GM12878 (cell line): ENCODE results near the gene HOXD1. TPM values are rescaled to one million over a fixed set of nuclear protein-coding genes. Genes with fewer than 3 reads are reported as not detected.

Source experiments
- ATAC-seq: fragments of 200-7000 bp; cut with Tn5 transposase; 3 replicates; pipeline ENCODE4 v1.9.1; 2020; ENCODE audit warnings: mild to moderate bottlenecking, moderate library complexity
- BruUV-seq: library from RNA; stranded (reverse); fragments of 400-500 nt; replicated peaks from 2 replicates; lab custom pipeline; 2021; lab: Mats Ljungman, UMichigan
- CTCF ChIA-PET: fragments of 300-600 bp; sonication (Branson Sonifier 250); formaldehyde crosslinking; extraction: SDS; loops from one replicate; lab custom pipeline; 2021; ENCODE audit warnings: inconsistent platforms; lab: Yijun Ruan, JAX
- POLR2A ChIA-PET: fragments of 350-600 bp; formaldehyde crosslinking; extraction: SDS; loops from one replicate; lab custom pipeline; 2021; ENCODE audit warnings: inconsistent platforms; lab: Charles Lee
- RAD21 ChIA-PET: fragments of 300-600 bp; sonication (Branson Sonifier 250); formaldehyde crosslinking; loops from one replicate; lab custom pipeline; 2023; ENCODE audit warnings: antibody characterized with exemption; ENCODE audit not compliant: unreplicated experiment; lab: Charles Lee
- SMC1A ChIA-PET: fragments of 300-600 bp; sonication (Branson Sonifier 250); formaldehyde crosslinking; loops from one replicate; lab custom pipeline; 2023; ENCODE audit not compliant: unreplicated experiment, uncharacterized antibody; lab: Charles Lee
- DNase-seq: peaks from one replicate; pipeline ENCODE4 v3.0.0-alpha.2; 2011; ENCODE audit warnings: low read depth, low spot score
- FAIRE-seq: peaks from 3 replicates; lab custom pipeline; 2011; peaks lifted over from hg19 to GRCh38; lab: Jason Lieb, UNC
- H2AFZ ChIP-seq: 2 replicates; pipeline ENCODE4 v1.6.0; 2011; ENCODE audit warnings: low read depth, low read length, control low read depth; ENCODE audit not compliant: control insufficient read depth
- H3K27ac ChIP-seq: 2 replicates; pipeline ENCODE4 v1.5.1; 2011; ENCODE audit warnings: control low read depth; ENCODE audit not compliant: control insufficient read depth, insufficient read depth
- H3K27me3 ChIP-seq, 2 experiments: replicated peaks in 1 of 2; 2 replicates each; pipeline versions ENCODE4 v1.6.0 to v1.6.1; 2011; ENCODE audit warnings: low read length in 1 of 2; ENCODE audit not compliant: control insufficient read depth in 2 of 2, insufficient read depth in 2 of 2
- H3K36me3 ChIP-seq, 2 experiments: 2 replicates each; pipeline ENCODE4 v1.5.1; 2011; ENCODE audit warnings: low read length in 1 of 2; ENCODE audit not compliant: control insufficient read depth in 2 of 2, insufficient read depth in 2 of 2
- H3K4me1 ChIP-seq: 2 replicates; pipeline ENCODE4 v1.6.1; 2011; ENCODE audit warnings: mild to moderate bottlenecking, low read length, moderate library complexity, mixed read lengths; ENCODE audit not compliant: control insufficient read depth, insufficient read depth
- H3K4me2 ChIP-seq: 2 replicates; pipeline ENCODE4 v1.6.0; 2011; ENCODE audit warnings: control low read depth; ENCODE audit not compliant: control insufficient read depth, insufficient read depth
- H3K4me3 ChIP-seq: fragments of 200-600 bp; sonication (generic); 2 replicates; pipeline ENCODE4 v1.5.1; 2016
- H3K79me2 ChIP-seq: 2 replicates; pipeline ENCODE4 v1.6.0; 2011; ENCODE audit warnings: low read length; ENCODE audit not compliant: control insufficient read depth, insufficient read depth
- H3K9ac ChIP-seq: 2 replicates; pipeline ENCODE4 v1.8.0; 2011; ENCODE audit warnings: low read length, control low read depth, mixed read lengths; ENCODE audit not compliant: control insufficient read depth, insufficient read depth
- H3K9me3 ChIP-seq: replicated peaks from 3 replicates; pipeline ENCODE4 v1.5.1; 2011; ENCODE audit warnings: mild to moderate bottlenecking, low read length; ENCODE audit not compliant: control insufficient read depth, insufficient read depth
- H4K20me1 ChIP-seq: 2 replicates; pipeline ENCODE4 v1.6.0; 2011; ENCODE audit not compliant: control insufficient read depth, insufficient read depth
- CBX3 ChIP-seq: fragments of 200-600 bp; sonication (generic); IDR thresholded peaks from 2 replicates; pipeline ENCODE4 v1.6.1; 2016; ENCODE audit warnings: low read depth, borderline replicate concordance
- CHD1 ChIP-seq: IDR thresholded peaks from 2 replicates; pipeline ENCODE4 v1.6.1; 2012; ENCODE audit warnings: low read depth, low read length, improper control_type of control experiment
- CUX1 ChIP-seq: IDR thresholded peaks from 2 replicates; pipeline ENCODE4 v1.6.1; 2012; ENCODE audit warnings: improper control_type of control experiment, low read depth, low read length; ENCODE audit not compliant: insufficient replicate concordance
- E2F4 ChIP-seq: IDR thresholded peaks from 2 replicates; pipeline ENCODE4 v1.6.1; 2012; ENCODE audit warnings: low read depth, low read length, improper control_type of control experiment
- FOXM1 ChIP-seq: IDR thresholded peaks from 2 replicates; pipeline ENCODE4 v1.6.1; 2012; ENCODE audit warnings: low read depth, mild to moderate bottlenecking, inconsistent platforms, low read length, moderate library complexity
- LARP7 ChIP-seq: fragments of 450-650 bp; IDR thresholded peaks from 2 replicates; pipeline ENCODE4 v1.6.1; 2017; ENCODE audit warnings: mild to moderate bottlenecking
- NR2C2 ChIP-seq: IDR thresholded peaks from 2 replicates; pipeline ENCODE4 v1.6.1; 2011; ENCODE audit warnings: borderline replicate concordance, low read depth; ENCODE audit not compliant: control insufficient read depth, insufficient read length
- PRDM15 ChIP-seq: fragments of 450-650 bp; formaldehyde crosslinking; IDR thresholded peaks from 2 replicates; pipeline ENCODE4 v1.4.0; 2020; ENCODE audit warnings: mild to moderate bottlenecking, moderate library complexity
- RELB ChIP-seq: fragments of 450-650 bp; IDR thresholded peaks from 2 replicates; pipeline ENCODE4 v1.6.1; 2017; ENCODE audit warnings: low read depth, mild to moderate bottlenecking, moderate library complexity
- SMC3 ChIP-seq: IDR thresholded peaks from 2 replicates; pipeline ENCODE4 v1.6.1; 2011; ENCODE audit warnings: low read length, improper control_type of control experiment, borderline replicate concordance
- ZBED1 ChIP-seq: IDR thresholded peaks from 2 replicates; pipeline ENCODE4 v1.6.1; 2016; ENCODE audit warnings: borderline replicate concordance
- ZNF274 ChIP-seq: IDR thresholded peaks from one replicate; pipeline ENCODE4 v1.8.0; 2011; ENCODE audit not compliant: insufficient read length, insufficient read depth
- WGBS: methylation state at CpG from one replicate; pipeline ENCODE4 v1.1.6; 2016; ENCODE audit warnings: low lambda C conversion rate; ENCODE audit not compliant: insufficient replicate concordance, insufficient coverage; ENCODE audit errors: missing lambda C conversion rate; 5-methylcytosine and 5-hydroxymethylcytosine counted together
- in situ Hi-C: fragments of 300-500 bp; cut with MboI; formaldehyde crosslinking; loops from 9 replicates; pipeline ENCODE4 v1.14.3; 2018; ENCODE audit warnings: mixed read lengths
- intact Hi-C: fragments of 100-400 bp; cut with micrococcal nuclease; formaldehyde crosslinking; loops from one replicate; pipeline ENCODE4 v1.14.2; 2022; ENCODE audit not compliant: unreplicated experiment
- polyA plus RNA-seq, 11 experiments: library from polyadenylated mRNA; depleted of rRNA in 4 of 11; unstranded in 6 of 11; stranded (reverse) in 5 of 11; fragments of >200 nt; fragmentation: Nextera tagmentation in 4 of 11; fragmentation: Illumina TruSeq in 1 of 11; extraction: Ambion mirVana in 4 of 11; extraction: Trizol in 1 of 11; gene quantifications; 1 replicate in 1 of 11; 2 replicates in 10 of 11; pipeline versions ENCODE4 v1.2.1 to v1.2.3, GENCODE V29; 2011 to 2016; ENCODE audit warnings: inconsistent platforms in 2 of 11, missing spikeins in 2 of 11, low read depth in 1 of 11
- total RNA-seq, 4 experiments: library from RNA; depleted of rRNA in 3 of 4; stranded (reverse); fragments of >200 nt in 3 of 4; fragmentation: Illumina TruSeq in 1 of 4; extraction: Trizol in 1 of 4; gene quantifications; 2 replicates each; pipeline versions ENCODE4 v1.2.1 to v1.2.3, GENCODE V29; 2013 to 2021

HOXD1 gene
- total and polyA plus RNA-seq, 10 of the 15 experiments (the other 5 are each of a cell fraction or from before 2014, with no cell fraction given) = not detected

GRCh38 chr2:176147800-176148496 lies 40.5 kb upstream of the HOXD1 start:
- Histone ChIP-seq H3K27ac (no peak overlapping the region), H3K36me3 (no peaks in the 10 kb centered on the region), H3K27me3 (peaks cover 10 to 29% of the 10 kb centered on the region in 2 experiments), H3K4me2 (no peak overlapping the region), H3K4me3 (no peak overlapping the region), H2AFZ (no peak overlapping the region), H3K4me1 (no peaks in the 10 kb centered on the region), H3K9me3 (no peaks in the 10 kb centered on the region), H3K79me2 (no peaks in the 10 kb centered on the region), H3K9ac (no peak overlapping the region), H4K20me1 (no peaks in the 10 kb centered on the region)
- ChIA-PET POLR2A (no interaction called here), RAD21 (no interaction called here), CTCF (interaction anchor here (0.6 to 0.7 kb wide), 2 partner anchors 16 to 507 kb away, joined by 3 to 4 read pairs; no protein-coding TSS in a partner anchor), SMC1A (no interaction called here)
- ATAC-seq = no peak
- in situ Hi-C loops = loop anchor here (25.0 kb wide), 1 partner anchor 1189 kb away; no protein-coding TSS in a partner anchor
- intact Hi-C loops = no loop called here
- 24% methylated on average over 30 of the region's 31 CpGs for WGBS
- DNase-seq = no peak
- BruUV-seq = no TSS peak
- no peak for FAIRE-seq
- TF ChIP-seq PRDM15 (CRISPR knock-in tag) = no peak
- no peak for TF ChIP-seq E2F4
- TF ChIP-seq CUX1 = no peak
- no peak for TF ChIP-seq CHD1
- no peak for TF ChIP-seq FOXM1
- no peak for TF ChIP-seq NR2C2
- TF ChIP-seq SMC3 = no peak
- TF ChIP-seq ZBED1 = no peak
- TF ChIP-seq CBX3 = no peak
- no peak for TF ChIP-seq RELB
- TF ChIP-seq ZNF274 = no peak
- no peak for TF ChIP-seq LARP7
